Rectal smooth muscle tissue (tissue), 1 donor: ENCODE results near the gene GAL3ST1.
"Not testable (repeated sequence)": the region's sequence is repeated elsewhere in the genome, so short reads cannot be mapped to it uniquely, and the experiment has no call there.

Experiments used
- H3K27ac ChIP-seq: one replicate; pipeline ENCODE4 v1.7.0; 2013; ENCODE audit warnings: low read depth, low read length, inconsistent platforms
- H3K27me3 ChIP-seq: one replicate; pipeline ENCODE4 v1.7.0; 2013; ENCODE audit warnings: low read length; ENCODE audit not compliant: control insufficient read depth, insufficient read depth
- H3K36me3 ChIP-seq: one replicate; pipeline ENCODE4 v1.7.0; 2013; ENCODE audit warnings: low read length; ENCODE audit not compliant: control insufficient read depth, insufficient read depth
- H3K4me1 ChIP-seq: one replicate; pipeline ENCODE4 v1.7.0; 2013; ENCODE audit warnings: low read length; ENCODE audit not compliant: control insufficient read depth, insufficient read depth
- H3K4me3 ChIP-seq: one replicate; pipeline ENCODE4 v1.7.0; 2013; ENCODE audit warnings: low read length
- H3K9ac ChIP-seq: one replicate; pipeline ENCODE4 v1.7.0; 2013; ENCODE audit warnings: low read length

Gene GAL3ST1

GRCh38 chr22:30574095-30574981, at the start of gene GAL3ST1:
Gene GAL3ST1, minus strand, starts transcription at chr22:30574665. Its CDS starts 17,273 bp downstream, at chr22:30557392.
- peak within 1 kb of the TSS; percentile 57 for H3K4me3 ChIP-seq

GRCh38 chr22:30619909-30620308, 45.4 kb upstream of the GAL3ST1 start:
- not testable (repeated sequence) for H3K27me3 ChIP-seq, H3K27ac ChIP-seq, H3K4me1 ChIP-seq, H3K36me3 ChIP-seq, H3K9ac ChIP-seq, H3K4me3 ChIP-seq

More at GRCh38 chr22:30574095-30574981, at the start of gene GAL3ST1:
- Histone ChIP-seq H3K4me1 (no peaks in the 10 kb centered on the region), H3K9ac (no peak within 1 kb of the TSS), H3K36me3 (peaks cover 21% of the 10 kb centered on the region), H3K27ac (peak within 1 kb of the TSS; percentile 30), H3K27me3 (no peaks in the 10 kb centered on the region)

GRCh38 chr22:30617819-30618218, 43.4 kb upstream of the GAL3ST1 start:
- no peak overlapping the region for H3K27ac ChIP-seq
- no peaks in the 10 kb centered on the region for H3K4me1 ChIP-seq
- H3K27me3 ChIP-seq: no peaks in the 10 kb centered on the region
- H3K9ac ChIP-seq: no peak overlapping the region
- H3K4me3 ChIP-seq: no peak overlapping the region
- no peaks in the 10 kb centered on the region for H3K36me3 ChIP-seq

GRCh38 chr22:30615543-30615954, 41.1 kb upstream of the GAL3ST1 start:
- H3K36me3 ChIP-seq: no peaks in the 10 kb centered on the region
- H3K4me3 ChIP-seq: no peak overlapping the region
- no peaks in the 10 kb centered on the region for H3K4me1 ChIP-seq
- H3K9ac ChIP-seq: no peak overlapping the region
- no peaks in the 10 kb centered on the region for H3K27me3 ChIP-seq
- no peak overlapping the region for H3K27ac ChIP-seq

GRCh38 chr22:30614879-30615278, 40.4 kb upstream of the GAL3ST1 start:
- Histone ChIP-seq H3K4me3 (no peak overlapping the region), H3K27me3 (no peaks in the 10 kb centered on the region), H3K36me3 (no peaks in the 10 kb centered on the region), H3K4me1 (peaks cover 1% of the 10 kb centered on the region), H3K27ac (no peak overlapping the region), H3K9ac (no peak overlapping the region)

- Histone ChIP-seq H3K9ac (no peak overlapping the region), H3K4me1 (peaks cover 6% of the 10 kb centered on the region), H3K4me3 (no peak overlapping the region), H3K36me3 (no peaks in the 10 kb centered on the region), H3K27ac (no peak overlapping the region), H3K27me3 (no peaks in the 10 kb centered on the region)
These were observed 39.8 kb upstream of the GAL3ST1 start for GRCh38 chr22:30614268-30614667.

GRCh38 chr22:30612789-30613188, 38.3 kb upstream of the GAL3ST1 start:
- Histone ChIP-seq H3K4me1 (peaks cover 12% of the 10 kb centered on the region), H3K4me3 (no peak overlapping the region), H3K27ac (no peak overlapping the region), H3K27me3 (no peaks in the 10 kb centered on the region), H3K9ac (no peak overlapping the region), H3K36me3 (no peaks in the 10 kb centered on the region)

- no peaks in the 10 kb centered on the region for H3K36me3 ChIP-seq
These were observed 36.7 kb upstream of the GAL3ST1 start for GRCh38 chr22:30611197-30611596.

GRCh38 chr22:30610299-30610698, 35.8 kb upstream of the GAL3ST1 start:
- H3K9ac ChIP-seq: no peak overlapping the region
- no peaks in the 10 kb centered on the region for H3K27me3 ChIP-seq
- no peak overlapping the region for H3K27ac ChIP-seq
- peaks cover 21% of the 10 kb centered on the region for H3K4me1 ChIP-seq
- no peak overlapping the region for H3K4me3 ChIP-seq
- H3K36me3 ChIP-seq: no peaks in the 10 kb centered on the region

More at GRCh38 chr22:30611197-30611596, 36.7 kb upstream of the GAL3ST1 start:
- Histone ChIP-seq H3K27ac (no peak overlapping the region), H3K4me3 (no peak overlapping the region), H3K9ac (no peak overlapping the region), H3K27me3 (no peaks in the 10 kb centered on the region), H3K4me1 (peaks cover 19% of the 10 kb centered on the region)

- Histone ChIP-seq H3K27ac (peak overlapping the region; percentile 81), H3K4me3 (peak overlapping the region; percentile 22), H3K36me3 (no peaks in the 10 kb centered on the region), H3K27me3 (no peaks in the 10 kb centered on the region), H3K9ac (peak overlapping the region; percentile 14), H3K4me1 (peaks cover 21% of the 10 kb centered on the region)
These were observed 35.1 kb upstream of the GAL3ST1 start for GRCh38 chr22:30609260-30610185.

- Histone ChIP-seq H3K4me1 (peaks cover 21% of the 10 kb centered on the region), H3K36me3 (no peaks in the 10 kb centered on the region), H3K9ac (no peak overlapping the region), H3K27me3 (no peaks in the 10 kb centered on the region), H3K4me3 (peak overlapping the region; percentile 97), H3K27ac (peak overlapping the region; percentile 81)
These were observed 33.5 kb upstream of the GAL3ST1 start for GRCh38 chr22:30607939-30608338.

- Histone ChIP-seq H3K36me3 (no peaks in the 10 kb centered on the region), H3K27ac (peak overlapping the region; percentile 82), H3K9ac (peak overlapping the region; percentile 70), H3K27me3 (no peaks in the 10 kb centered on the region), H3K4me1 (peaks cover 21% of the 10 kb centered on the region), H3K4me3 (peak overlapping the region; percentile 97)
These were observed 33.0 kb upstream of the GAL3ST1 start for GRCh38 chr22:30607300-30607930.
